K562 (cell line): ENCODE data around the gene IGF2BP1. TPM values are rescaled to one million over a fixed set of nuclear protein-coding genes. Genes with fewer than 3 reads are reported as not detected.

Experiments used
- GABPB1 ChIP-seq: sonication (generic); formaldehyde crosslinking; IDR thresholded peaks from 2 replicates; pipeline ENCODE4 v1.8.0; 2022; ENCODE audit warnings: mild to moderate bottlenecking, missing genetic modification reagents
- MYC ChIP-seq, 2 experiments: fragments of 250-450 bp in 1 of 2; sonication (Bioruptor Pico) in 1 of 2; IDR thresholded peaks; 2 replicates each; pipeline versions ENCODE4 v1.5.1 to v1.6.1; 2012 to 2021; ENCODE audit warnings: low read depth in 2 of 2, borderline replicate concordance in 1 of 2, improper control_type of control experiment in 1 of 2, low read length in 1 of 2, mild to moderate bottlenecking in 1 of 2, moderate library complexity in 1 of 2
- NONO ChIP-seq, 2 experiments: fragments of 200-400 bp in 1 of 2; fragments of 450-650 bp in 1 of 2; formaldehyde crosslinking in 1 of 2; IDR thresholded peaks; 2 replicates each; pipeline ENCODE4 v1.6.1; 2017; ENCODE audit warnings: low read depth in 2 of 2, mild to moderate bottlenecking in 2 of 2, moderate library complexity in 2 of 2, low read length in 1 of 2
- RBM22 ChIP-seq: fragments of 200-400 bp; formaldehyde crosslinking; IDR thresholded peaks from 2 replicates; pipeline ENCODE4 v1.6.1; 2018; ENCODE audit warnings: low read length, low read depth; ENCODE audit not compliant: poor library complexity, severe bottlenecking
- SMARCA4 ChIP-seq: fragments of 450-650 bp; IDR thresholded peaks from 2 replicates; pipeline ENCODE4 v1.6.1; 2016
- TAF15 ChIP-seq: fragments of 200-400 bp; formaldehyde crosslinking; IDR thresholded peaks from 2 replicates; pipeline ENCODE4 v1.6.1; 2017; ENCODE audit warnings: mild to moderate bottlenecking, low read depth, low read length, moderate library complexity
- TCF7L2 ChIP-seq: fragments of 150-350 bp; IDR thresholded peaks from 2 replicates; pipeline ENCODE4 v1.6.1; 2016; ENCODE audit warnings: low read depth, mild to moderate bottlenecking, low read length, moderate library complexity
- ZNF121 ChIP-seq: sonication (generic); formaldehyde crosslinking; conservative IDR thresholded peaks from 2 replicates; pipeline ENCODE4 v1.8.0; 2022; ENCODE audit warnings: missing genetic modification reagents
- ZNF165 ChIP-seq: fragments of 250-450 bp; sonication (Bioruptor Pico); IDR thresholded peaks from 2 replicates; pipeline ENCODE4 v1.4.0; 2020; ENCODE audit warnings: borderline replicate concordance
- ZNF174 ChIP-seq: fragments of 250-450 bp; sonication (Bioruptor Pico); IDR thresholded peaks from 2 replicates; pipeline ENCODE4 v1.4.0; 2020; ENCODE audit warnings: mild to moderate bottlenecking
- ZNF384 ChIP-seq: IDR thresholded peaks from 2 replicates; pipeline ENCODE4 v1.6.1; 2012; ENCODE audit warnings: low read depth, low read length, improper control_type of control experiment
- polyA plus RNA-seq, 8 experiments: library from polyadenylated mRNA; depleted of rRNA in 4 of 8; stranded (reverse) in 5 of 8; unstranded in 3 of 8; fragments of >200 nt; fragmentation: Nextera tagmentation in 2 of 8; fragmentation: Illumina TruSeq in 1 of 8; extraction: Ambion mirVana in 2 of 8; extraction: Trizol in 1 of 8; gene quantifications; 2 replicates each; pipeline versions ENCODE4 v1.2.1 to v1.2.3, GENCODE V29; 2011 to 2014; ENCODE audit warnings: inconsistent platforms in 1 of 8, missing spikeins in 1 of 8
- total RNA-seq, 7 experiments: library from RNA; depleted of rRNA in 6 of 7; stranded (reverse); fragments of >200 nt in 6 of 7; fragmentation: Illumina TruSeq in 2 of 7; extraction: Trizol in 2 of 7; gene quantifications; 2 replicates each; pipeline versions ENCODE4 v1.2.1 to v1.2.3, GENCODE V29; 2011 to 2021; ENCODE audit warnings: low replicate concordance in 1 of 7
- TF ChIP-seq, protein P1 (sequence below): sonication (generic); formaldehyde crosslinking; IDR thresholded peaks from 2 replicates; pipeline ENCODE4 v1.8.0; 2022; ENCODE audit warnings: missing genetic modification reagents, mild to moderate bottlenecking, moderate library complexity, borderline replicate concordance
- TF ChIP-seq, protein P2 (sequence below): fragments of 250-450 bp; sonication (Bioruptor Pico); IDR thresholded peaks from 2 replicates; pipeline ENCODE4 v1.4.0; 2020
- TF ChIP-seq, protein P3 (sequence below): sonication (generic); formaldehyde crosslinking; IDR thresholded peaks from 2 replicates; pipeline ENCODE4 v1.9.0; 2022; ENCODE audit warnings: mild to moderate bottlenecking, missing genetic modification reagents
- TF ChIP-seq, protein P4 (sequence below): IDR thresholded peaks from 3 replicates; pipeline ENCODE4 v1.6.1; 2011; ENCODE audit warnings: borderline replicate concordance, mild to moderate bottlenecking, moderate library complexity; ENCODE audit not compliant: insufficient read length; ENCODE audit errors: extremely low read depth

Gene IGF2BP1
- total and polyA plus RNA-seq, 9 of the 15 experiments (the other 6 are each of a cell fraction or from before 2014, with no cell fraction given): 13.0 to 318 (median 53.6) TPM

DNA sequence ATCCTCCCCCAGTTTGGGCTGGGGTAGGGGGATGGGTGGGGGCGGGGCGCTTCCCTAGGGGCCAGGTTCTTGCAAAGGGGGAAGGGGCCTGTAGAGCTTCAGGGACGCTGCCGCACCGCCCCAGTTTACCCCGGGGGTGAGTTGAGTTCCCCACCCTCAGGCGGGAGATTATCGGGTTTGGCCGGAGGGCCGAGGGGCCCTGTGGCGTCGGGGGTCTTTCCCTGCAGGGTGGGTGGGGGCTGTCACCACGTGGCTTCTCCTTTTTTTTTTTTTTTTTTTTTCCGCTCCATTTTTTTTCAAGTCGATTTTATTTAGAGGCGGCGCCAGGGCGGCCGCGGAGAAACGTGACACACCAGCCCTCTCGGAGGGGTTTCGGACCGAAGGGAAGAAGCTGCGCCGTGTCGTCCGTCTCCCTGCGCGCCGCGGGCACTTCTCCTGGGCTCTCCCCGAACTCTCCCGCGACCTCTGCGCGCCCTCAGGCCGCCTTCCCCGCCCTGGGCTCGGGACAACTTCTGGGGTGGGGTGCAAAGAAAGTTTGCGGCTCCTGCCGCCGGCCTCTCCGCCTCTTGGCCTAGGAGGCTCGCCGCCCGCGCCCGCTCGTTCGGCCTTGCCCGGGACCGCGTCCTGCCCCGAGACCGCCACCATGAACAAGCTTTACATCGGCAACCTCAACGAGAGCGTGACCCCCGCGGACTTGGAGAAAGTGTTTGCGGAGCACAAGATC is at the start of gene IGF2BP1 (continued):
- TF ChIP-seq, protein P1, sequence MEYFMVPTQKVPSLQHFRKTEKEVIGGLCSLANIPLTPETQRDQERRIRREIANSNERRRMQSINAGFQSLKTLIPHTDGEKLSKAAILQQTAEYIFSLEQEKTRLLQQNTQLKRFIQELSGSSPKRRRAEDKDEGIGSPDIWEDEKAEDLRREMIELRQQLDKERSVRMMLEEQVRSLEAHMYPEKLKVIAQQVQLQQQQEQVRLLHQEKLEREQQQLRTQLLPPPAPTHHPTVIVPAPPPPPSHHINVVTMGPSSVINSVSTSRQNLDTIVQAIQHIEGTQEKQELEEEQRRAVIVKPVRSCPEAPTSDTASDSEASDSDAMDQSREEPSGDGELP (CRISPR knock-in tag): 0 out of 2 replicates have a peak, but pooled peaks have one; percentile 11
- TF ChIP-seq GABPB1 (CRISPR knock-in tag): peak; percentile 39; the same call in 1 of the 2 replicates
- TF ChIP-seq MYC (IDR thresholded peaks at IDR 0.05; ENCODE audit: low read depth, low read length): peak; percentile 90
- TF ChIP-seq MYC (CRISPR knock-in tag; IDR thresholded peaks at IDR 0.05; ENCODE audit: borderline replicate concordance, low read depth): no peak
- TF ChIP-seq, protein P2, sequence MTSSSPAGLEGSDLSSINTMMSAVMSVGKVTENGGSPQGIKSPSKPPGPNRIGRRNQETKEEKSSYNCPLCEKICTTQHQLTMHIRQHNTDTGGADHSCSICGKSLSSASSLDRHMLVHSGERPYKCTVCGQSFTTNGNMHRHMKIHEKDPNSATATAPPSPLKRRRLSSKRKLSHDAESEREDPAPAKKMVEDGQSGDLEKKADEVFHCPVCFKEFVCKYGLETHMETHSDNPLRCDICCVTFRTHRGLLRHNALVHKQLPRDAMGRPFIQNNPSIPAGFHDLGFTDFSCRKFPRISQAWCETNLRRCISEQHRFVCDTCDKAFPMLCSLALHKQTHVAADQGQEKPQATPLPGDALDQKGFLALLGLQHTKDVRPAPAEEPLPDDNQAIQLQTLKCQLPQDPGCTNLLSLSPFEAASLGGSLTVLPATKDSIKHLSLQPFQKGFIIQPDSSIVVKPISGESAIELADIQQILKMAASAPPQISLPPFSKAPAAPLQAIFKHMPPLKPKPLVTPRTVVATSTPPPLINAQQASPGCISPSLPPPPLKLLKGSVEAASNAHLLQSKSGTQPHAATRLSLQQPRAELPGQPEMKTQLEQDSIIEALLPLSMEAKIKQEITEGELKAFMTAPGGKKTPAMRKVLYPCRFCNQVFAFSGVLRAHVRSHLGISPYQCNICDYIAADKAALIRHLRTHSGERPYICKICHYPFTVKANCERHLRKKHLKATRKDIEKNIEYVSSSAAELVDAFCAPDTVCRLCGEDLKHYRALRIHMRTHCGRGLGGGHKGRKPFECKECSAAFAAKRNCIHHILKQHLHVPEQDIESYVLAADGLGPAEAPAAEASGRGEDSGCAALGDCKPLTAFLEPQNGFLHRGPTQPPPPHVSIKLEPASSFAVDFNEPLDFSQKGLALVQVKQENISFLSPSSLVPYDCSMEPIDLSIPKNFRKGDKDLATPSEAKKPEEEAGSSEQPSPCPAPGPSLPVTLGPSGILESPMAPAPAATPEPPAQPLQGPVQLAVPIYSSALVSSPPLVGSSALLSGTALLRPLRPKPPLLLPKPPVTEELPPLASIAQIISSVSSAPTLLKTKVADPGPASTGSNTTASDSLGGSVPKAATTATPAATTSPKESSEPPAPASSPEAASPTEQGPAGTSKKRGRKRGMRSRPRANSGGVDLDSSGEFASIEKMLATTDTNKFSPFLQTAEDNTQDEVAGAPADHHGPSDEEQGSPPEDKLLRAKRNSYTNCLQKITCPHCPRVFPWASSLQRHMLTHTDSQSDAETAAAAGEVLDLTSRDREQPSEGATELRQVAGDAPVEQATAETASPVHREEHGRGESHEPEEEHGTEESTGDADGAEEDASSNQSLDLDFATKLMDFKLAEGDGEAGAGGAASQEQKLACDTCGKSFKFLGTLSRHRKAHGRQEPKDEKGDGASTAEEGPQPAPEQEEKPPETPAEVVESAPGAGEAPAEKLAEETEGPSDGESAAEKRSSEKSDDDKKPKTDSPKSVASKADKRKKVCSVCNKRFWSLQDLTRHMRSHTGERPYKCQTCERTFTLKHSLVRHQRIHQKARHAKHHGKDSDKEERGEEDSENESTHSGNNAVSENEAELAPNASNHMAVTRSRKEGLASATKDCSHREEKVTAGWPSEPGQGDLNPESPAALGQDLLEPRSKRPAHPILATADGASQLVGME (CRISPR knock-in tag): no peak
- TF ChIP-seq, protein P3, sequence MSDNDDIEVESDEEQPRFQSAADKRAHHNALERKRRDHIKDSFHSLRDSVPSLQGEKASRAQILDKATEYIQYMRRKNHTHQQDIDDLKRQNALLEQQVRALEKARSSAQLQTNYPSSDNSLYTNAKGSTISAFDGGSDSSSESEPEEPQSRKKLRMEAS (CRISPR knock-in tag): peak; percentile 29; the same call in 1 of the 2 replicates
- TF ChIP-seq TCF7L2: no peak
- TF ChIP-seq ZNF165 (CRISPR knock-in tag): no peak
- TF ChIP-seq NONO (IDR thresholded peaks at IDR 0.05; ENCODE audit: low read depth in 2 of 2, low read length in 1 of 2): no peak
- no peak for TF ChIP-seq ZNF174
- TF ChIP-seq RBM22: no peak
- no peak for TF ChIP-seq ZNF121
- TF ChIP-seq, protein P4, sequence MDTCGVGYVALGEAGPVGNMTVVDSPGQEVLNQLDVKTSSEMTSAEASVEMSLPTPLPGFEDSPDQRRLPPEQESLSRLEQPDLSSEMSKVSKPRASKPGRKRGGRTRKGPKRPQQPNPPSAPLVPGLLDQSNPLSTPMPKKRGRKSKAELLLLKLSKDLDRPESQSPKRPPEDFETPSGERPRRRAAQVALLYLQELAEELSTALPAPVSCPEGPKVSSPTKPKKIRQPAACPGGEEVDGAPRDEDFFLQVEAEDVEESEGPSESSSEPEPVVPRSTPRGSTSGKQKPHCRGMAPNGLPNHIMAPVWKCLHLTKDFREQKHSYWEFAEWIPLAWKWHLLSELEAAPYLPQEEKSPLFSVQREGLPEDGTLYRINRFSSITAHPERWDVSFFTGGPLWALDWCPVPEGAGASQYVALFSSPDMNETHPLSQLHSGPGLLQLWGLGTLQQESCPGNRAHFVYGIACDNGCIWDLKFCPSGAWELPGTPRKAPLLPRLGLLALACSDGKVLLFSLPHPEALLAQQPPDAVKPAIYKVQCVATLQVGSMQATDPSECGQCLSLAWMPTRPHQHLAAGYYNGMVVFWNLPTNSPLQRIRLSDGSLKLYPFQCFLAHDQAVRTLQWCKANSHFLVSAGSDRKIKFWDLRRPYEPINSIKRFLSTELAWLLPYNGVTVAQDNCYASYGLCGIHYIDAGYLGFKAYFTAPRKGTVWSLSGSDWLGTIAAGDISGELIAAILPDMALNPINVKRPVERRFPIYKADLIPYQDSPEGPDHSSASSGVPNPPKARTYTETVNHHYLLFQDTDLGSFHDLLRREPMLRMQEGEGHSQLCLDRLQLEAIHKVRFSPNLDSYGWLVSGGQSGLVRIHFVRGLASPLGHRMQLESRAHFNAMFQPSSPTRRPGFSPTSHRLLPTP: no peak
- peak; percentile 96 for TF ChIP-seq ZNF384
- TF ChIP-seq SMARCA4: no peak
- TF ChIP-seq TAF15: no peak
